ENCODE data around the gene GTSF1L. TPM values are rescaled to one million over a fixed set of nuclear protein-coding genes. Genes with fewer than 3 reads are reported as not detected.
"Not testable (repeated sequence)": the region's sequence is repeated elsewhere in the genome, so short reads cannot be mapped to it uniquely, and the experiment has no call there.

GTSF1L gene
- total RNA-seq: not detected

- peaks cover 10% of the 10 kb centered on the region for H3K9me3 Mint-ChIP-seq
- ChIA-PET CTCF (interaction anchor here (1.3 kb wide), 1 partner anchor 9 kb away, joined by 3 read pairs; no protein-coding TSS in a partner anchor), POLR2A (no interaction called here)
- no peak within 1 kb of the TSS for H3K27ac Mint-ChIP-seq
- H3K27me3 Mint-ChIP-seq: no peaks in the 10 kb centered on the region
- H3K4me1 Mint-ChIP-seq: peaks cover 26% of the 10 kb centered on the region
- no peak within 1 kb of the TSS for H3K4me3 Mint-ChIP-seq
- DNase-seq: no peak
- H3K36me3 Mint-ChIP-seq (ENCODE audit: low read depth): peaks cover 3% of the 10 kb centered on the region
Observed at GRCh38 chr20:43726811-43727338, at the start of gene GTSF1L. TSS of gene GTSF1L (minus strand) at chr20:43727002. CDS start at chr20:43726694, 308 bp downstream.

- DNase-seq: no peak
- Mint-ChIP-seq H3K9me3 (peaks cover 10% of the 10 kb centered on the region), H3K4me3 (no peak overlapping the region), H3K36me3 (ENCODE audit: low read depth) (no peaks in the 10 kb centered on the region), H3K4me1 (no peaks in the 10 kb centered on the region), H3K27ac (no peak overlapping the region), H3K27me3 (peaks cover 12% of the 10 kb centered on the region)
- POLR2A ChIA-PET: no interaction called here
- CTCF ChIA-PET: interaction anchor here (2.1 kb wide), 1 partner anchor 20 kb away, joined by 8 read pairs; no protein-coding TSS in a partner anchor
Observed at GRCh38 chr20:43774754-43775153, 48.0 kb upstream of the GTSF1L start.

GRCh38 chr20:43771503-43772190, 44.8 kb upstream of the GTSF1L start:
- CTCF ChIA-PET: interaction anchor here (1.0 kb wide), 1 partner anchor 15 kb away, joined by 3 read pairs; no protein-coding TSS in a partner anchor
- POLR2A ChIA-PET: no interaction called here
- no peaks in the 10 kb centered on the region for H3K9me3 Mint-ChIP-seq
- no peak for DNase-seq
- peaks cover 18% of the 10 kb centered on the region for H3K27me3 Mint-ChIP-seq
- no peaks in the 10 kb centered on the region for H3K36me3 Mint-ChIP-seq (ENCODE audit: low read depth)
- H3K27ac Mint-ChIP-seq: no peak overlapping the region
- no peak overlapping the region for H3K4me3 Mint-ChIP-seq
- H3K4me1 Mint-ChIP-seq: no peaks in the 10 kb centered on the region

GRCh38 chr20:43770342-43770741, 43.5 kb upstream of the GTSF1L start:
- Mint-ChIP-seq H3K27ac (no peak overlapping the region), H3K36me3 (ENCODE audit: low read depth) (no peaks in the 10 kb centered on the region), H3K4me1 (no peaks in the 10 kb centered on the region), H3K4me3 (no peak overlapping the region), H3K9me3 (no peaks in the 10 kb centered on the region), H3K27me3 (peaks cover 15% of the 10 kb centered on the region)
- no peak for DNase-seq
- CTCF ChIA-PET: interaction anchor here (0.7 kb wide), 1 partner anchor 206 kb away, joined by 3 read pairs; no protein-coding TSS in a partner anchor
- POLR2A ChIA-PET: interaction anchor here (0.7 kb wide), 1 partner anchor 19 kb away, joined by 3 read pairs; no protein-coding TSS in a partner anchor

- H3K36me3 Mint-ChIP-seq (ENCODE audit: low read depth): no peaks in the 10 kb centered on the region
- H3K27me3 Mint-ChIP-seq: peaks cover 11% of the 10 kb centered on the region
- no peaks in the 10 kb centered on the region for H3K9me3 Mint-ChIP-seq
- ChIA-PET CTCF (no interaction called here), POLR2A (no interaction called here)
- no peak overlapping the region for H3K27ac Mint-ChIP-seq
- no peaks in the 10 kb centered on the region for H3K4me1 Mint-ChIP-seq
- H3K4me3 Mint-ChIP-seq: no peak overlapping the region
- DNase-seq: no peak
Observed at GRCh38 chr20:43767686-43768474, 41.1 kb upstream of the GTSF1L start.

- CTCF ChIA-PET: interaction anchor here (1.9 kb wide), 1 partner anchor 11 kb away, joined by 8 read pairs; no protein-coding TSS in a partner anchor
- POLR2A ChIA-PET: no interaction called here
- H3K4me3 Mint-ChIP-seq: no peak overlapping the region
- no peaks in the 10 kb centered on the region for H3K9me3 Mint-ChIP-seq
- H3K4me1 Mint-ChIP-seq: no peaks in the 10 kb centered on the region
- H3K27me3 Mint-ChIP-seq: peaks cover 11% of the 10 kb centered on the region
- no peak for DNase-seq
- H3K27ac Mint-ChIP-seq: no peak overlapping the region
- no peaks in the 10 kb centered on the region for H3K36me3 Mint-ChIP-seq (ENCODE audit: low read depth)
Observed at GRCh38 chr20:43766917-43767316, 40.1 kb upstream of the GTSF1L start.

- Mint-ChIP-seq H3K27ac (no peak overlapping the region), H3K27me3 (peaks cover 11% of the 10 kb centered on the region), H3K9me3 (no peaks in the 10 kb centered on the region), H3K4me1 (no peaks in the 10 kb centered on the region), H3K4me3 (no peak overlapping the region), H3K36me3 (ENCODE audit: low read depth) (no peaks in the 10 kb centered on the region)
- no peak for DNase-seq
- ChIA-PET POLR2A (no interaction called here), CTCF (interaction anchor here (1.0 to 1.9 kb wide), 2 partner anchors 10 to 271 kb away, joined by 3 to 8 read pairs; no protein-coding TSS in a partner anchor)
Observed at GRCh38 chr20:43766385-43766784, 39.6 kb upstream of the GTSF1L start.

- CTCF ChIA-PET: interaction anchor here (1.0 to 1.9 kb wide), 3 partner anchors 10 to 271 kb away, joined by 3 to 8 read pairs (median 3); no protein-coding TSS in a partner anchor
- H3K36me3 Mint-ChIP-seq (ENCODE audit: low read depth): no peaks in the 10 kb centered on the region
- H3K9me3 Mint-ChIP-seq: no peaks in the 10 kb centered on the region
- no peak overlapping the region for H3K4me3 Mint-ChIP-seq
- H3K4me1 Mint-ChIP-seq: no peaks in the 10 kb centered on the region
- DNase-seq: no peak
- peaks cover 11% of the 10 kb centered on the region for H3K27me3 Mint-ChIP-seq
- no peak overlapping the region for H3K27ac Mint-ChIP-seq
- POLR2A ChIA-PET: no interaction called here
Observed at GRCh38 chr20:43765916-43766315, 39.1 kb upstream of the GTSF1L start.

GRCh38 chr20:43762911-43763310, 36.1 kb upstream of the GTSF1L start:
- H3K36me3 Mint-ChIP-seq (ENCODE audit: low read depth): peaks cover 4% of the 10 kb centered on the region
- CTCF ChIA-PET: interaction anchor here (0.6 to 1.8 kb wide), 4 partner anchors 15 to 152 kb away, joined by 3 to 4 read pairs (median 4); no protein-coding TSS in a partner anchor
- no peaks in the 10 kb centered on the region for H3K4me1 Mint-ChIP-seq
- POLR2A ChIA-PET: no interaction called here
- H3K9me3 Mint-ChIP-seq: peaks cover 7% of the 10 kb centered on the region
- no peak overlapping the region for H3K4me3 Mint-ChIP-seq
- DNase-seq: no peak
- no peak overlapping the region for H3K27ac Mint-ChIP-seq
- peaks cover 2% of the 10 kb centered on the region for H3K27me3 Mint-ChIP-seq

GRCh38 chr20:43761386-43762340, 34.9 kb upstream of the GTSF1L start:
- Mint-ChIP-seq H3K36me3 (ENCODE audit: low read depth) (peaks cover 4% of the 10 kb centered on the region), H3K9me3 (peaks cover 7% of the 10 kb centered on the region), H3K4me3 (no peak overlapping the region), H3K27ac (no peak overlapping the region), H3K4me1 (no peaks in the 10 kb centered on the region), H3K27me3 (no peaks in the 10 kb centered on the region)
- DNase-seq: no peak
- POLR2A ChIA-PET: no interaction called here
- CTCF ChIA-PET: interaction anchor here (1.7 to 1.8 kb wide), 2 partner anchors 10 to 17 kb away, joined by 4 to 11 read pairs; no protein-coding TSS in a partner anchor

GRCh38 chr20:43757888-43758287, 31.1 kb upstream of the GTSF1L start:
- H3K27ac Mint-ChIP-seq; H3K4me3 Mint-ChIP-seq; H3K4me1 Mint-ChIP-seq; POLR2A ChIA-PET; H3K27me3 Mint-ChIP-seq; H3K36me3 Mint-ChIP-seq (ENCODE audit: low read depth); DNase-seq; CTCF ChIA-PET: not testable (repeated sequence)
- H3K9me3 Mint-ChIP-seq: peaks cover 10% of the 10 kb centered on the region

GRCh38 chr20:43755851-43756250, 29.0 kb upstream of the GTSF1L start:
- H3K4me3 Mint-ChIP-seq: no peak overlapping the region
- peaks cover 8% of the 10 kb centered on the region for H3K36me3 Mint-ChIP-seq (ENCODE audit: low read depth)
- DNase-seq: no peak
- H3K9me3 Mint-ChIP-seq: peaks cover 10% of the 10 kb centered on the region
- CTCF ChIA-PET: interaction anchor here (0.7 to 1.8 kb wide), 2 partner anchors 10 to 353 kb away, joined by 3 to 8 read pairs; no protein-coding TSS in a partner anchor
- POLR2A ChIA-PET: no interaction called here
- no peak overlapping the region for H3K27ac Mint-ChIP-seq
- H3K4me1 Mint-ChIP-seq: peaks cover 23% of the 10 kb centered on the region
- no peaks in the 10 kb centered on the region for H3K27me3 Mint-ChIP-seq

Measured in activated CD4-positive, alpha-beta T cell treated with anti-CD3 and anti-CD28 coated beads, Interleukin-2, amount 10 ng/mL, durations not matched to agents 7 days and 5 days (primary cell).